IMR-90 (cell line): ENCODE results near the gene CCL14.

ENCODE experiments used
- FOS ChIP-seq: fragments of 150-350 bp; IDR thresholded peaks from 2 replicates; pipeline ENCODE4 v1.6.1; 2016; ENCODE audit warnings: low read depth, low read length
- POLR2A ChIP-seq: IDR thresholded peaks from 2 replicates; pipeline ENCODE4 v1.6.1; 2012; ENCODE audit warnings: mild to moderate bottlenecking, low read depth, low read length
- RAD21 ChIP-seq: IDR thresholded peaks from 2 replicates; pipeline ENCODE4 v1.6.1; 2012; ENCODE audit warnings: low read length, improper control_type of control experiment
- TF ChIP-seq, protein P1 (sequence below): conservative IDR thresholded peaks from 2 replicates; pipeline ENCODE4 v1.5.1; 2012; ENCODE audit warnings: mild to moderate bottlenecking, low read depth, low read length, improper control_type of control experiment

GRCh38 chr17:36030956-36031355 is 44.4 kb upstream of the CCL14 start:
- TF ChIP-seq, protein P1, sequence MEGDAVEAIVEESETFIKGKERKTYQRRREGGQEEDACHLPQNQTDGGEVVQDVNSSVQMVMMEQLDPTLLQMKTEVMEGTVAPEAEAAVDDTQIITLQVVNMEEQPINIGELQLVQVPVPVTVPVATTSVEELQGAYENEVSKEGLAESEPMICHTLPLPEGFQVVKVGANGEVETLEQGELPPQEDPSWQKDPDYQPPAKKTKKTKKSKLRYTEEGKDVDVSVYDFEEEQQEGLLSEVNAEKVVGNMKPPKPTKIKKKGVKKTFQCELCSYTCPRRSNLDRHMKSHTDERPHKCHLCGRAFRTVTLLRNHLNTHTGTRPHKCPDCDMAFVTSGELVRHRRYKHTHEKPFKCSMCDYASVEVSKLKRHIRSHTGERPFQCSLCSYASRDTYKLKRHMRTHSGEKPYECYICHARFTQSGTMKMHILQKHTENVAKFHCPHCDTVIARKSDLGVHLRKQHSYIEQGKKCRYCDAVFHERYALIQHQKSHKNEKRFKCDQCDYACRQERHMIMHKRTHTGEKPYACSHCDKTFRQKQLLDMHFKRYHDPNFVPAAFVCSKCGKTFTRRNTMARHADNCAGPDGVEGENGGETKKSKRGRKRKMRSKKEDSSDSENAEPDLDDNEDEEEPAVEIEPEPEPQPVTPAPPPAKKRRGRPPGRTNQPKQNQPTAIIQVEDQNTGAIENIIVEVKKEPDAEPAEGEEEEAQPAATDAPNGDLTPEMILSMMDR, result no peak
- TF ChIP-seq FOS, result no peak
- no peak for TF ChIP-seq POLR2A
- no peak for TF ChIP-seq RAD21
